Stimulated activated CD4-positive, alpha-beta T cell treated with anti-CD3 and anti-CD28 coated beads, Interleukin-1b, Interleukin-23, amount 100 ng/mL, for 4 hours (primary cell): ENCODE measurements around the gene FAXDC2.
"Not testable (repeated sequence)": the region's sequence is repeated elsewhere in the genome, so short reads cannot be mapped to it uniquely, and the experiment has no call there.

Experiments used
- DNase-seq, 2 donors: peaks; one replicate each; pipeline ENCODE4 v3.0.0-alpha.2; 2020; ENCODE audit warnings: low read depth in 2 of 2

FAXDC2 gene

GRCh38 chr5:154861946-154862345 lies 11.5 kb upstream of the FAXDC2 start:
- no peak for DNase-seq

DNA sequence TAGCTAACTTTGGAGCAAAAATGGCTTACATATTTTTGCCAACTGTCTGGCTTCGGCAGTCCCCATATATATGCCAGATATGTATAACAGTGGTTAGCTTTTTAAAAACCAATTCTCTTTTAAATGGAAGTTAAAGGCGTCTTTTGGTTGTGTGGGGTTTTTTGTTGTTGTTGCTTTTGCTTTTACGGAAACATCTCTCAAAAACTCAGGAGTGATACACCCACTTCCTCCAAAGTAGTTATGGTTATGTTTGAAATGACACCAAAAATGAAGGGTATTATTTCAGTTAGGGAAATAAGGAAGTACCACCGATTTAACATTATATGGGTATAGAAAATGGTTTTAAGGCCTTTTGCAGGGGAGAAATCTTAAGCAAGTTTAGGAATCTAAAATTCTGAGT lies 10.4 kb upstream of the FAXDC2 start:
- DNase-seq, result no peak

- no peak for DNase-seq
These were observed 9.7 kb upstream of the FAXDC2 start for GRCh38 chr5:154860123-154860522.

DNA sequence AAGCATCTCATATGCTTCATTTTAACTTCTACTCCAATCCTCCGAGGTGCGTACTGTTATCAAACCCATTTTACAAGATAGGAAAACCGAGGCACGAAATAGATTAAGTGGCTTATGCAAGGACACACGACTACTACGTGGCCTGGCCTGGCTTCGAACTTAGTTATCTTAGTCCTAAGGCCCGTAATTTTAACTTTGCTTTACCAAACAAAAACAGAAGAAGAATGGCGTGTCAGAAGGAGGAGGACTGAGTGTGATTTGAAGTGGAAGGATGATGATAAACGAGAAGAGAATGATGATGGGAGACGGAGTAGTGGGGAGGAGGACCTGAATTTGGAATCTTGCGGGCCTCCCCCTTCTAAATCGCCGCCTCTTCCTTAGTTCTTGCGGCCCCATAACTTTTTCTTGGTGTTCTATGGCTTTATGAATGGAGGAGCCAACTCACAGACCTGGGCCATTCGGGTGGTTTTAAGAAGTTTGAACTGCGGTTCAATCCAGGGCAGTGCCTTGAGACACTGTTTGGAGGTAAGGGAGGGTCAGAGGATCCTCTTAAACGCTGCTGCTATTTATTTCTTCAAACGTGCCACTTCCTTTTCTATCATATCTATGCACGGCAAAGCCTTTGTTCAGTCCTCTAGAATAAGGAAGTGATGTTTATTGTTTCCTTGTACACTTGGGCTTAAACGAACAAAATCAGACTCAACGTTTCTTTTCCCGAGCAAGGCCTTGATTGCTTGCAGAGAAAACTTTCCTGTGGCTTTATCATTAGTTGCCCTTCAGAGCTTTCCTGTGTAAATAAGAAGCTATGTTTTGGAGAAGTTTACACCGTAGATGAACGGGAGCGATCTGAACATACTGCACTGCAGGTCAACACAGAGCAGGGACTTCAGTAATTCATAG lies 8.8 kb upstream of the FAXDC2 start:
- DNase-seq, result no peak

DNA sequence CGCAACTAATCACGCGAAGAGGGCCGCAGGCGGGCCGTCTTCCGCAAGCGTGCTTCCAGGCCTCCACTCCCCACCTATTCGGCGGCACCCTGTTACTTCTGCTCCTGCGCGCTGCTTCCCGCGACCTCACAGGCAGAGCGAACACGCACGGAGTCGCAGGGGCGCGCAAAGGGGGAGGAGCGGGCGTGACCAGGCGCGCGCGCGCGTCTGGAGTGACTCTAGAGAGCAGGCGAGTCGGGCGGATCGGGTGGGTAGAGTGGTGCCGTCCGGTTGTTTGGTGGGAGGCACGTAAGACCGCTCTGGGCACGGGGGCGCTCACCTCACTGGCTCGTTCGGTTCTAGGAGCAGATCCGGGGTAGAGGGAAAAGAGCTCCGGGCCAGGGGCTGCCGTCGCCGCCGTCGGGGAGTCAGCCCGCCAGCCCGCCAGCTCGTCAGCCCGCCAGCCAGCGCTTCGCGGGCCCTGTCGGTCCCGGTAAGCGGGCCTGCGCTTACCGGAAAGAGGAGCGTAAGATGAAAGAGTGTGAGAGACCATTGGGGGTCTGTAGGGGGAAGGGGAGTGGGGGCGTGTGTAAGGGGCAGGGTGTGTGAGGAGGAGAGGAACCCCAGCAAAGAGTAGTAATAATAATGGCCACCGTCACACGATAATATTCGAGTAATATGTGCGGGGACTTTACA lies 8.0 kb upstream of the FAXDC2 start, which contains the start of gene CNOT8:
Gene CNOT8 (plus strand): TSS at position 331 of the 675 bp plus-strand sequence. CDS start 4,652 bp downstream, outside the sequence.
- peak; percentile 96 to 97 for DNase-seq

GRCh38 chr5:154857530-154858296 lies 7.3 kb upstream of the FAXDC2 start:
- DNase-seq, result peak; percentile 67 to 69

- no peak for DNase-seq
These were observed 948 bp upstream of the FAXDC2 start for GRCh38 chr5:154851351-154851750.

DNA sequence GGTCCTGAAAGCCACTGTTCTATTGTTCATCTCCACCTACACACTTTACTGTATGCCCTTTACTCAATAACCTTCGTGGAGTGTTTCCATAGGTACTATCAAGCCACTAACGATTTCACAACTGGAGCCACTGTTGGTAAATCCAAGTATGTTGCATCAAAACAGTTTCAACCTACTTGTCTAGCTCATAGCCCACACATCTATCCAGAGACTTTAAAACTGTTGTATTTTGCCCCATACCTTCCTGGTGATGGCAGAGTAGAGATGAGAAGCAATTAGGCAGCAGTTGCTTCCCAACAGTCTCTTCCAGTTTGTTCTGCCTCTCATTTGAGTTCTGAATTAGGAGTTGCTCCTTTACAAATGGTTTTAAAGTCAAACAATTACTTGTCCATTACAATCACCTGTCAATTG lies 607 bp downstream of the FAXDC2 start:
- no peak for DNase-seq

GRCh38 chr5:154849264-154849785 lies 1.1 kb downstream of the FAXDC2 start:
- no peak for DNase-seq

- DNase-seq, result no peak
These were observed 5.6 kb downstream of the FAXDC2 start for GRCh38 chr5:154844809-154845208.

- no peak for DNase-seq
These were observed 7.5 kb downstream of the FAXDC2 start for GRCh38 chr5:154842689-154843530.

- DNase-seq, result no peak
These were observed 9.1 kb downstream of the FAXDC2 start for GRCh38 chr5:154841273-154841661.

DNA sequence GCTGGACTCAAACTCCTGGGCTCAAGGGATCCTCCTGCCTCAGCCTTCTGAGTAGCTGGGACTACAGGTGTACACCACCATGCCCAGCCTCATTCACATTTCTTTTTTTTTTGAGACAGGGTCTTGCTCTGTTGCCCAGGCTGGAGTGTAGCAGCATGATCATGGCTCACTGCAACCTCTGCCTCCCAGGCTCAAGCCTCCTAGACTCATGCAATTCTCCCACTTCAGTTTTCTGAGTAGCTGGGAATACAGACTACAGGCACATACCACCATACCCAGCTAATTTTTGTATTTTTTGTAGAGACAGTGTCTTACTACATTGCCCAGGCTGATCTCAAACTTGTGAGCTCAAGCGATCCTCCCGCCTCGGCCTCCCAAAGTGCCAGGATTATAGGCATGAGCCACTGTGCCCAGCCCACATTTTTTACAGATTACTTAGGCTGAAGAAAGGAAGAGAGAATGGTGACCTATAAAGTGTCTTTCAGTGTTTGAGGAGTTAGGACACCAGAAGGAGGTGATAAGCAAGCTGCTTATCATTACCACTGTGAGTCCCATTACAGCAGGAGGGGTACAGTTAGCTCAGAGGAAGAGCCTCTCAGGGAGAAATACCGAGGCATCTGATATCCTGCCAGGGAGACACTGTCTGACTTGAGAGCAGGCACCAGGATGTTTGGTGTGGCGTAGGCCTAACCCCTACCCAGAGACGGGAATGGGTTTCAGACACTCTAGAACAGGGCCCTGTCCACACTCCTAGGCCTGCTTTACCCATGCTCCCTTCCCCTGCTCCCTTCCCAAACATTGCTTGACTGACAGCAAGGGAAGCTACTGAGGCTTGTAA lies 9.7 kb downstream of the FAXDC2 start:
- no peak for DNase-seq

DNA sequence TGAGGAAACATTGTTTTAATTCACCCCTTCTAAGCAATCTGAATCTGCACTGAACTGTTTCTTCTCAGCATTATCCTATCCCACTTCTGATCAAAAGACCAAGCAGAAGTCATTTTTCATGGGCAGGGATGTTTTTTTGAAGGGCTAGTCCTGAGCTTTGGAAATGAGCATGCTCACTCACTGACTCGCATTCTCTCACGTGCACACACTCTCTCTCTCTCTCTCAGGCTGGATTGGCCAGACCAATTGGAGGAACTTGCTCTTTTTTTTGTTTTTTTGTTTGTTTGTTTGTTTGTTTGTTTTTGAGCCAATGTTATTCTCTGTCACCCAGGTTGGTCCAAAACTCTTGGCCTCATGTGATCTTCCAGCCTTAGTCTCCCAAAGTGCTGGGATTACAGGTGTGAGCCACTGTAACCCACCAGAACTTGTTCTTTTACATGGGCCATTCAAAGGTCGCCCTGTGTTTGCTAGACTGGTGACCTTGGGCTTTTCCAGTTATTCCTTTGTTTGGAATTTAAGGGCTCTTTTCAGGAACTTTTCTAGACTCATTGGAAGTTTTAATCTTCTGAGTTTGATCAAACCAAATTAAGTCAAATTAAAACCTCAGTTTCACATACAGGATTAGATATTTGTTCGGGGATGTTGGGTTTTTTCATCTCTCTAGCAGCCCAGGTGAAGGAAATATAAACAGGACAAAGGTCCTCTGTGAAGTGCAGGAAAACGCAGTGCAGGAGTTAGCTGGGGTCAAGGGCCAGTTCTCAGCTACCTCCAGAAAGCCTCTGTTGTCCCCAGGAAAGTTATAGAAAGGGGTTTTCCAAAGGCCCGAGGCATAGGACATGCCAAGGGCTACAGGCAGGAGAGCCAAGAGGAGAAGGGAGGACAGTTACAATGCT lies 13.1 kb downstream of the FAXDC2 start:
- DNase-seq, result no peak

- DNase-seq, result no peak
These were observed 14.2 kb downstream of the FAXDC2 start for GRCh38 chr5:154836225-154836624.

- DNase-seq, result not testable (repeated sequence)
These were observed 14.7 kb downstream of the FAXDC2 start for GRCh38 chr5:154835701-154836052.

DNA sequence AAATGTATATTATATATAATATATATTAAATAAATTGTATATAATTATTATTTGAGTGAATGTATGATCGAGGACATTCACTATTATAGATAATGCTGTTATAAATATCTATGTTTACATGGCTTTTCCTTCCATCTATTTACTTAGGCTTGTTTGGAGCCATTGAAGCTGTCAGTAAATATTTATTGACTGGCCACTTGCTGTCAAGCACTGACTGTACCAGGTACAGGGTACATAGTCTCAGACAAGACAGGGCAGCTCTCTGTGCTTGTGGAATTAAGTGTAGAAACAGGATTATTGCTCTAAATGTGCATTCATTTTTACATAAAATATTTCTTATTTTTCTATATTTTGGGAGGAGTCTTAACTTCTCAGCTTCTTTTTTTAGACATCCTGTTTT lies 16.4 kb downstream of the FAXDC2 start:
- no peak for DNase-seq

GRCh38 chr5:154832804-154833203 lies 17.6 kb downstream of the FAXDC2 start:
- not testable (repeated sequence) for DNase-seq

- no peak for DNase-seq
These were observed 19.0 kb downstream of the FAXDC2 start for GRCh38 chr5:154831451-154831850.
